ENCODE data around the gene TENT4B. TPM values are rescaled to one million over a fixed set of nuclear protein-coding genes. Genes with fewer than 3 reads are reported as not detected.

Gene TENT4B
- polyA plus RNA-seq, 1 experiment = 7.2 TPM

GRCh38 chr16:50247123-50247905 lies 94.2 kb downstream of the TENT4B start:
- H3K4me3 ChIP-seq (ENCODE audit: low read depth, low read length) = no peak overlapping the region
- CTCF ChIA-PET = interaction anchor here (0.8 to 1.5 kb wide), 4 partner anchors 12 to 82 kb away, joined by 3 to 6 read pairs (median 4); no protein-coding TSS in a partner anchor
- no peak for DNase-seq (ENCODE audit: low read depth)
- TF ChIP-seq CTCF (IDR thresholded peaks at IDR 0.05; ENCODE audit: insufficient read depth, low read depth, low read length) = no peak
- H3K27me3 ChIP-seq (ENCODE audit: control insufficient read depth, insufficient read depth, low read length) = no peaks in the 10 kb centered on the region; the same call in 1 of the 2 replicates
- H3K36me3 ChIP-seq (ENCODE audit: control insufficient read depth, insufficient read depth, low read length) = no peaks in the 10 kb centered on the region
- POLR2A ChIA-PET = no interaction called here

GRCh38 chr16:50247906-50248608 lies 95.0 kb downstream of the TENT4B start:
- H3K27me3 ChIP-seq (ENCODE audit: control insufficient read depth, insufficient read depth, low read length) = no peaks in the 10 kb centered on the region; the same call in 1 of the 2 replicates
- DNase-seq (ENCODE audit: low read depth) = no peak
- TF ChIP-seq CTCF (IDR thresholded peaks at IDR 0.05; ENCODE audit: insufficient read depth, low read depth, low read length) = no peak
- no peak overlapping the region for H3K4me3 ChIP-seq (ENCODE audit: low read depth, low read length)
- H3K36me3 ChIP-seq (ENCODE audit: control insufficient read depth, insufficient read depth, low read length) = no peaks in the 10 kb centered on the region
- ChIA-PET CTCF (interaction anchor here (0.9 to 1.0 kb wide), 2 partner anchors 34 to 109 kb away, joined by 3 read pairs; no protein-coding TSS in a partner anchor), POLR2A (no interaction called here)

- CTCF ChIA-PET = interaction anchor here (0.9 kb wide), 1 partner anchor 108 kb away, joined by 3 read pairs; no protein-coding TSS in a partner anchor
These were observed 95.7 kb downstream of the TENT4B start for GRCh38 chr16:50248845-50249244.

GRCh38 chr16:50251375-50252081 lies 98.4 kb downstream of the TENT4B start:
- POLR2A ChIA-PET = interaction anchor here (0.6 to 0.7 kb wide), 2 partner anchors 20 to 82 kb away, joined by 3 to 4 read pairs; no protein-coding TSS in a partner anchor

More at GRCh38 chr16:50248845-50249244, 95.7 kb downstream of the TENT4B start:
- POLR2A ChIA-PET = no interaction called here
- peaks cover 1% of the 10 kb centered on the region; the same call in 1 of the 2 replicates for H3K27me3 ChIP-seq (ENCODE audit: control insufficient read depth, insufficient read depth, low read length)
- no peak overlapping the region for H3K4me3 ChIP-seq (ENCODE audit: low read depth, low read length)
- DNase-seq (ENCODE audit: low read depth) = no peak
- TF ChIP-seq CTCF (IDR thresholded peaks at IDR 0.05; ENCODE audit: insufficient read depth, low read depth, low read length) = no peak
- no peaks in the 10 kb centered on the region for H3K36me3 ChIP-seq (ENCODE audit: control insufficient read depth, insufficient read depth, low read length)

More at GRCh38 chr16:50251375-50252081, 98.4 kb downstream of the TENT4B start:
- TF ChIP-seq CTCF (IDR thresholded peaks at IDR 0.05; ENCODE audit: insufficient read depth, low read depth, low read length) = no peak
- Histone ChIP-seq H3K27me3 (ENCODE audit: control insufficient read depth, insufficient read depth, low read length) (peaks cover 4% of the 10 kb centered on the region; the same call in 1 of the 2 replicates), H3K36me3 (ENCODE audit: control insufficient read depth, insufficient read depth, low read length) (no peaks in the 10 kb centered on the region), H3K4me3 (ENCODE audit: low read depth, low read length) (no peak overlapping the region)
- CTCF ChIA-PET = interaction anchor here (1.1 to 1.7 kb wide), 5 partner anchors 8 to 226 kb away, joined by 3 to 4 read pairs (median 3); partner anchors contain the start of gene CNEP1R1
- peak; percentile 87 for DNase-seq (ENCODE audit: low read depth)

Data from BJ (cell line).